IPS-18c (cell line): ENCODE measurements around the gene SP5.
"Not testable (repeated sequence)": the region's sequence is repeated elsewhere in the genome, so short reads cannot be mapped to it uniquely, and the experiment has no call there.

ENCODE experiments used
- H3K4me3 ChIP-seq: 2 replicates; pipeline ENCODE4 v1.7.0; 2013; ENCODE audit warnings: low read depth, mild to moderate bottlenecking, low read length, moderate library complexity; ENCODE audit not compliant: insufficient read depth
- H3K9me3 ChIP-seq: one replicate; pipeline ENCODE4 v1.6.1; 2013; ENCODE audit warnings: mild to moderate bottlenecking, low read length, moderate library complexity; ENCODE audit not compliant: control insufficient read depth, insufficient read depth

Gene SP5

DNA sequence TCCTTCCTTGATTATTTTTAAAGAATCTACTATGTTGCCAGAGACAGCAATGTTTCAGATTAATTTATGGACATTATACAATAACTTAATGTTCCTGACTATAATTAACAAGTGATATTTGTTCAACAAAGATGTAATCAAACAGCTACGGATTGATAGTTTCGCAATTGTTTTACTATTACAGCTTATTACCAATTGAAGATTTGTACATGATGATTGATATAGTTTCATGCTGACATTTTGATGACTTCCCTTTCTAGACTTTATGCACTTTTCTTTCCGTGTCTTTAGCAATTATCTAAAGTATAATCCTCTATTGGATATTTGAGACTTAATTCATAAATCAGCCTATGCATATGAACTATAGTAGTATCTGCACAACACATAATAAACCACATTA, 6.5 kb downstream of the SP5 start:
- Histone ChIP-seq H3K4me3 (no peak overlapping the region), H3K9me3 (no peaks in the 10 kb centered on the region)

DNA sequence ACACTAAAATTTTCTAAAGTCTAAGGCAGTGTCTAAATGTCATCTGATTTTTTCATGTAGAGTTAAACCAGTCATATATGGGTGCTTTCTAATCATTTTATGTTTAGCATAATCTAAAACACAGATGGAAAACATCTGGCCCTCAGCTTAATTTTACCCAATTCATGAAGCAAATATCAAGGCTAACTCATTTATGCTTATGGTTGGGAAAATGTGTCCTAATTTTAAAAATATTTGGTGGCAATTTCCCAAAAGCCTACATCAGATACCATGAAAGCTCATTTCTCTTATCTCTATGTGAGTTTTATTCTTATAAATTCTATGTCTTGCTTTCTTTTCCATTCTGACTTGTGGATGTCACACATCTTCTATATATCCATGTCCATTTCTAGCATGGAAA, 7.2 kb downstream of the SP5 start:
- H3K9me3 ChIP-seq, result no peaks in the 10 kb centered on the region
- no peak overlapping the region for H3K4me3 ChIP-seq

DNA sequence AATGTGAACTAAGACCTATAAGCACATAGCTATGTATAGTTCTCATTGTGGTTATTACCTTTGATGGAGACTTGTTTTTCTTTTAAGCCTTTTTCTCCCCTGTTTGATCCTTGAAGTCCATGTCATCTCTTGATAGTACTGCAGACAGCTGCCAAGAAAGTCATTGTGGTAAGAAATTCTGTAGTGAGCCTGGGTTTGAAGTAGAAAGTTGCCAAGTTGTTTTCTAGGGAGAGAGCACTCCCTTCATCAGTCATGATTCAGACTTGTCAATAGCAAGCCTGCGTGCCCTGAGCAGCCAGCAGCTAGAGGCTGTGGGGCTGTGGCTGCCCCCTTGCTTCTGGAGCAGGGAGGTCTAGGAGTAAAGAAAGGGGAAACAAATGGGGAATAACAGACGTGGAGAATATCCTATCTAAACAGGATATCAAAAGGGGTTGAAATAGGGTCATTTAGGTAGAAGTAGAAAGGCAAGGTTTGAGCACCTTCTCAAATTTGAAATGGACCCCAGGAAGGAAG, 8.4 kb downstream of the SP5 start:
- no peak overlapping the region for H3K4me3 ChIP-seq
- peaks cover 2% of the 10 kb centered on the region for H3K9me3 ChIP-seq

DNA sequence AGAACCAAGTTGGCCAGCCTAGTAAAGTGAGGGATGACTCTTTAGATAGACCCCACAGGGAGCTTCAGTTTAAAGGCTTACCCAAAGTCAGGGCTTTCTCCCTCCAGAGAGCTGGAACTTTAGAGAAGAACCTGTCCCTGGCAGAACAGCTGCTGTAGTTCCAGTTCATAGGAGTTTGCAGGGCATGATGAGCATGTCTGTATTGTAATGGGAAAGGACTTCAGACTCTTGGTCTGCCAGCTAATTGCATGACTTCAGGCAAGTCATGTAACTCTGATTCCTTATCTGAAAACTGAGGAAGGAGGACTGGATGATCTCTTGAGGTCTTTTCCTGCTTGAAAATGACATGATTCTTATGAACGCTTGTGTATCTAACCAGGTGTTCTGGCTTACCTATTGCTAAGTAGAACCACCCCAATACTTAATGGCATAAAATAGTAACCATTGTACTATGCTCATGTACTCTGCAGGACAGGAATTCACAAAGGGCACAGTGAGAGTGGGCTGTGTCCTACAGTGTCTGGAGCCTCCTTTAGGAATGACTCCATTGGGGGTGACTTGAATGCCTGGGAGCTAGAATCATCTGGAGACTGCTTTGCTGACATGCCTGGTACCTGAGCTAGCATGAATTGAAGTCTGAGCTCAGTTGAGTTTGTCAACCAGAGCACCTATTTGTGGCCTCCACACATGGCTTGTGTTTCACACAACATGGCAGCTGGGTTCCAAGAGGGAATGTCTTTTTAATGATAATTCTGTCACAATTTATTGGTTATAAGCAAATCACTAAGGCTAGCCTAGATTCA, 18.9 kb downstream of the SP5 start:
- H3K9me3 ChIP-seq, result no peaks in the 10 kb centered on the region
- H3K4me3 ChIP-seq, result no peak overlapping the region

DNA sequence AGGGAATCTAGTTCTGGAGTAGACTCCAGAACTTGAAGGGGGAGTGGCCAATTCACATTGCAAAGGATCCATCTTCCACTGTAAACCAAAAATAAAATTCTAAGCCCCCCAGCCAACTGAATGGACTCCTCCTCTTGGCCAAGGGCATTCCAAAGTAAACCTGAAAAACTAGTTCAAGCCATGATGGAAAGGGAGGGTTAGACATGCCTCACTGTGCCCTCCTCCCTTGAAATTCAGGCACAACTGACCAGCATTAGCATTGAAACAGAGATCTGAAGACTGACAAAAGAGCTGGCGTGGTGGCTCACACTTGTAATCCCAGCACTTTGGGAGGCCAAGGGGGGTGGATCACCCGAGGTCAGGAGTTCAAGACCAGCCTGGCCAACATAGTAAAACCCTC, 19.5 kb downstream of the SP5 start:
- H3K9me3 ChIP-seq, H3K4me3 ChIP-seq: not testable (repeated sequence)

DNA sequence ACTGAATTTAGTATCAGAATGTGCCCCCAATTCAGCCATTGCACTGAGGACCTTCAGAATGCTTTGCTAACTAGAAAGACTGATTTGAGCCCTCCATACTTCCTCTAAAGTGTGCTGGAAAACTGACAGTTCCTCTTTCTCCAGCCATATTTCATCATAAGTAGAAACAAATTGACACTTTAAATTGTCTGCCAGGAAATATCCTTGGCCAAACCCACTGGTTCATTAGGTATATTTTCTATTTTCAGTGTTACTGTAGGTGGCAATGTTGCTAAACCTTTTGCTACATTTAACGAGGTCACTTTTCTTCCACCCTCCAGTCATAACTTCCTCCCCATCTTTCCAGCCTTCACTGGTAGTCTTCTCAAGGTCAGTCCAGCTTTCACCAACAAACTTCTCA, 21.5 kb downstream of the SP5 start:
- H3K4me3 ChIP-seq, result no peak overlapping the region
- no peaks in the 10 kb centered on the region for H3K9me3 ChIP-seq

DNA sequence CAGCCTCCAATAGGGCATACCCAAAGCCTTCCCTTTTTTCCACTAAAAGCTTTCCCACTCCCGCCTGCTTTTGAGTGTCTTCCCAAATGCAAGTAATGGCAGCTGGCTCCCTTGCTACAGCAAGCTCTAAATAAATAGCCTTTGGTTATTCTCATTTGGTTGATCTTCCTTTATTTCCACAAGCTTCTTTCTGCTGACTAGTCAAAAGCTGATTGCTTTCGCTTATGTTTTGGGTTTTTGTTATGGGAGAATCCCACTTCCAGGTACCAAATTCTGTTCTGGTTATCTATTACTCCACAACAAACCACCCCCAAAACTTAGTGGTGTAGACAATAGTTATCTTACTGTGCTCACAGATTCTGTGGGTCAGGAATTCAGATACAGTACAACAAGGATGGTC, 22.3 kb downstream of the SP5 start:
- Histone ChIP-seq H3K4me3 (no peak overlapping the region), H3K9me3 (no peaks in the 10 kb centered on the region)

DNA sequence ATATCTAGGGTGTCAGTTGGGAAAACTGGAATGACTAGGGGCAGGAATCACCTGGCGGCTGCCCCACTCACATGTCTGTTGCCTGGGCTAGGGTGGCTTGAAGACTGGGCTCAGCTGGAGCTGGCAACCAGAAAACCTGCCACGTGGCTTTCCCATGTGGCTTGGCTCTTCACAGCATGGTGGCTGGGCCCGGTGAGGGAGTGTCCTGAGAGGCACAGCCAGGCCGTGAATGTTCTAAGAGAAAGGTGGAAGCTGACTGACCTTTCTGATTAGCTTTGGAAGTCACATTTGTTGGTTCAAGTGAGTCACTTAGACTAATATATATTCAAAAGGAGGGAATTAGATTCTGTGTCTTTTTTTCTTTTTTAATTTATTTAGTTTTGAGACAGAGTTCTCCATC, 22.7 kb downstream of the SP5 start:
- no peak overlapping the region for H3K4me3 ChIP-seq
- H3K9me3 ChIP-seq, result no peaks in the 10 kb centered on the region

DNA sequence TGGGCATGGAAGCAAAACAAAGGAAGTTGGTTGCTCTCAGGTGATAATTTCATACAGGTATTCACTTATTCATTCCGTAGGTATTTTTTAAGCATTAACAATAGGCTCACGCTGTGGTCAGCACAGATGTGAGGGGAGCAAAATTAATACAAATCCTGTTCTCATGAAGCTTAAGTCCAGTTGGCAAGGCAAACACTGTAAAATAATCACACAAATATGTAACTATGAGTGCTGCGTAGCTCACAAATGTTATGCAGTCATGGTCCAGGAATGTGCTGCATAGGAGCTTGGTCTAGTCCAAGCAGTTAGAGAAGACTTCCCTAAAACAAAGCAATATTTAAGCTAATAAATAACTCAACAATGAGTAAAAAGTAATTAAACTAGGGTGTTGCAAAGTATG, 23.9 kb downstream of the SP5 start:
- Histone ChIP-seq H3K9me3 (no peaks in the 10 kb centered on the region), H3K4me3 (no peak overlapping the region)

DNA sequence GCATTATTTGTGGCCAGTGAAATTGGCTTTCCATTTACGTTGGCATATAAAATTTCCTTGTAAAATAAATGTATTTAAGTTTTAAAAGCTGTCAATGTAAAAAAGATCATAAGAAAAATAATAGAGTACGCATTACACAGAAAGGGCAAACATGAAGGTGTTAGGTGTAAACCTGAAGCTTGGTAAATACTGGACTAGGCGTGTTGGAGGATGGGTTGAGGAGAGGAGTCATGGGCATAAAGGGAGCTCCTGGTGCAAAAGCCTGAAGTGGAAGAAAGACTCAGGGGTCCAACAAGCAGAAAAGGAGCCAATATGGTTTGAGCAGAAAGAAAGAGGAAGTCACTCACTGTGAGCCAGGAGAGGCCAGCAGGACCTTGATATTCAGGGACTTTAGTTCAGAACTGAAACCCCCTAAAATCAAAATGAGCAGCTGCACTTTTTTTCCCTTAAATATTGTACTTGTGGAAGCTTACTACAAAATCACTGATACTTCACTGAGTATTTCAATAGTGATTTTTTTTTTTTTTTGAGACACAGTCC, 24.4 kb downstream of the SP5 start:
- H3K9me3 ChIP-seq, result no peaks in the 10 kb centered on the region

DNA sequence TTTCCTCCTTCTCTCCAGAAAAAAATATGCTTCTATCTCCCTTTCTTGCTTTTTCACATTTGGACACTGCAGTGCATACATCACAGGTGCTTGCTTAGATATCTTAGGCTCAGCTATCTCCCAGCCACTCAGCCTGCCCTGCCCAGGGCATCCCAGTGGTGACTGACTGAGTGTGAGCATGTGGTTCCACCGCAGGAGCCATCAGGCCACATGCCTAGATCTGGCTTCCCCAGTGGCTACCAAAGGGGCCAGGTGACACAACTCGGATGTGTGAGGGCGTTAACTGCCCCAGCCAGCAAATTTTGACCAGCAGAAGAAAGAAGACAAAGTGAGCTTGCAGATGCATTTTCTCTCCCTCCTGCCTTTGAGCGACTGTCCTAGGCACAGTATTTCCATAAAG, 25.5 kb downstream of the SP5 start:
- no peak overlapping the region for H3K4me3 ChIP-seq
- H3K9me3 ChIP-seq, result no peaks in the 10 kb centered on the region

More for the DNA sequence above, 24.4 kb downstream of the SP5 start:
- H3K4me3 ChIP-seq, result no peak overlapping the region

DNA sequence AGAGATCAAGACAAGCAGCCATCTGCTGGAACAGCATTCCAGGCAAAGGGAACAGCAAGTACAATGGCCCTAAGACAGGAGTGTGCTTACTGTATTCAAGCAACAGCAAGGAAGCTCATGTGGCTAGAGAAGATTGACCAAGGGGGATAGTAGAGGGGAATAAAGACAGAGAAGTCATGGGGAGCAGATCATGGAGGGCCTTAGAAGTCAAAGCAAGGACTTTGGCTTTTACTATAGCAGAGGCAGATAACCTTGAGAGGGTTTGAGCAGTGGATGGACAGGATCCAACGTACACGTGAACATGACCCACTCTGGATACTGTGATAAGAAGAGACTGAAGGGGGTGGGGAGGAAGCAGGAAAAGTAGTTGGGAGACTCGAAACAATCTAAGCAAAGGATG, 26.9 kb downstream of the SP5 start:
- no peaks in the 10 kb centered on the region for H3K9me3 ChIP-seq
- no peak overlapping the region for H3K4me3 ChIP-seq

DNA sequence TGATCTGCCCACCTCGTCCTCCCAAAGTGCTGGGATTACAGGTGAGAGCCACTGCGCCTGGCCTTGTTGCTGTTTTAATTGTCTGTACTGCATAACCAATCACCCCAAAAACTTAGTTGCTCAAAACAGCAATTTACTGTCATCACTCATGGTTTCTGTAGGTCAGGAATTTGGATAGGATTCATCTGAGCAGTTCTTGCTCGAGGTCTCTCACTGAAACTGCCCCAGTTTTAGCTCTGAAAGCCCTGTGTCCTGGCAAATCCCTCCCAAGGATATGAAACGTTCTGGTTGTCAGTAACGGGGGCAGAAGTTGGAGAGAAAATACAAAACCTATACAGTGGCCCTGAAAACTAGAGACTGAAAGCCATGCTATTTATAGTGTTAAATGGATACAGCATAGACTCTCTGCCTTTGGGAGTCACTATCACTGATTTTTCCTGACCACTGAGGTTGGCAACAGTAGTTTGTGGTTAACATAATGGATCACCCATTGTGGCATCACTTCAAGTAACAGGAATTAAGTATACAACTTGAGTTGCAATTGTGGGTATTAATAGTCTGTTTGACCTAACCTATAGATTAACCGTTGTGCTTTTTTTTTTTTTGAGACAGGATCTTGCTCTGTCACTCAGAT, 27.9 kb downstream of the SP5 start:
- Histone ChIP-seq H3K4me3 (no peak overlapping the region), H3K9me3 (no peaks in the 10 kb centered on the region)

DNA sequence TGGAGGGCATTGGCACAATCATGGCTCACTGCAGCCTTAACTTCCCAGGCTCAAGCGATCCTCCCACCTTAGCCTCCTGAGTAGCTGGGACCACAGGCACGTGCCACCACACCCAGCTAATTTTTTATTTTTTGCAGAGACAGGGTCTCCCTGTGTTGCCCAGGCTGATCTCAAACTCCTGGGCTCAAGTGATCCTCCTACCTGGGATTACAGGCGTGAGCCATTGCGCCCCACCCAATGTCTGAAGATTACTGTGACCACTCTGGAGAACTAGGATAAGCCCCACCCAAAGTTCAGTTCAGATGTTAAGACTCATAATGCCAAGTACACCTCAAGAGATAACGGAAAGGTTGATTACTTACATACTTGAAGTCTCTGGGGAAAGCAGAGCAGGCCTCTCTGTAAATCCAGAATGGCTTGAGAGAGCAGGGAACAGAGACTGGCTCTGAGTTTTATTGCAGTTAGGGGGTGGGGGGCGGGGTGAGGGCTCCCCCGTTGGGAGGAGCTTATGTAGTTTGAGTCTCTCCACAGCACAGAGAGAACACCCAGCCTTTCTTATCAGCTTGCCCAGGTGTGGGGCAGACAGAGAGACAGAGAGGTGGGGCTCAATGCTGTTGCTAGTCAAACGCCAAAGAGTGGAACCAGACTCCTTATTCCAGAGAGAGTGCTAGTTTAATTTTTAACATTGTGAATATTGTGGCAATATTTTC, 28.5 kb downstream of the SP5 start:
- no peak overlapping the region for H3K4me3 ChIP-seq
- no peaks in the 10 kb centered on the region for H3K9me3 ChIP-seq

DNA sequence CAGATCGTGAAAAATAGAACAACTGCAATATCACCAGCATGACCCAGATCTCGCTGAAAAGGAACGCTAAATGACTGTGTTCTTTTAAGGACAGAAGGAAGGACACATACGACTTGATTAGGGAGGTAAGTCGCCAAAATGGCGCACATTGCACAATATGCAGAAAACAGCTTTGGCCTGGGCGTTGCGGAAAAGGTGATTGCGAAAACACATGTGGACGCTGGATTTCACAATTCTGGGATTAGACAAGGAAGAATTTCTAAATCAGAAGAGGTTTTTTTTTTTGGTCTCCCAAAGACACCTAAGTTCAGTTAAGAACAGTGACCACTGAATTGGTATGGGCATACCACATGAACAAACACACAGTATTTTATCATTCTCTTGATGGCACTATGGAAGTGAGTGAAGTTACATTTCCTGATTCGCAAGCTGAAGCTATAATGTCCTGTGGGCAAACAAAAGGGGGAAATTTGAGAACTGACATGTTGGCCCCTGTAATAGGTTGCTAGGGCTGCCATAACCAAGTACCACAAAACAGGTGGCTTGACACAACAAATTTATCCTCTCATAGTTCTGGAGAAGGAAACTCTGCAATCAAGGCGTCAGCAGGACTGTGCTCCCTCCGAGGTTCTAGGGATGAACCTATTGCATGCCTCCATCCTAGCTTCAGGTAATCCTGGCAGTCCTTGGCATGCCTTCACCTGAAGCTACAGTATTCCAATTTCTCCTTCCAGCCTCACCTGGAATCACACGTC, 29.3 kb downstream of the SP5 start:
- H3K9me3 ChIP-seq, result no peaks in the 10 kb centered on the region
- no peak overlapping the region for H3K4me3 ChIP-seq

DNA sequence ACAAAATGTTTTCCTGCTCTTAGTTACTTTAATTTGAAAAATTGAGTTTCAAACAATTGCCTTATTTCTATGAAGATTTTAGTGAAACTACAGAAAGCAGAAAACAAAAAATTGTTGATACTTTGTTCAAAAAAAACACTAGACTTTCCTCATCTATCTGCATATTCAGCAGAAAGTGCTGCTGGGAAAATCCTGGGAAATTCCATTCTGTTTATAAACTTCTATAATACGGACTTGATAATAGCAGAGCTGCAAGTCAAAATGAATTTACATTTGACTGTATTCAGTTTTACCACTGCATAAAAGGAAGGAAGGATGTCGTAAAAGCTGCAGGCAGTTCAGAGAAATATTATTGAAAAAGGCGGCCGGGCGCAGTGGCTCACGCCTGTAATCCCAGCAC, 30.2 kb downstream of the SP5 start:
- H3K4me3 ChIP-seq, result no peak overlapping the region
- no peaks in the 10 kb centered on the region for H3K9me3 ChIP-seq

DNA sequence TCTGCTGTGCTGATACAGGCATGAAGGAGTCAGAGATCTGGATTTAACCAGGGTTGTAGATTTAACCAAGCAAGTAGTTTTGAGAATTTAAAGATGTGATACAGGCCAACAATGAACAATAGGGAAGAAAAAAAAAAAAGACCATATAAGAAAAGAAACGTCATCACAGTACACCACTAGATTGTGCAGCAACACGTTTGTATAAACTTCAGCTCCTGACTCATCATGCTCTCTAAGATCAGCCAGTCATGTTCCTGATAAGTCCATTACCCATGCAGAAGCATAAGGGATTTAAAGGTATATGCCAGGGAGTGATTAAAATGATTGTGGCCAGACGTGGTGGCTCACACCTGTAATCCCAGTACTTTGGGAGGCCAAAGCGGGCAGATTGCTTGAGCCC, 32.8 kb downstream of the SP5 start:
- no peak overlapping the region for H3K4me3 ChIP-seq

More for the DNA sequence above, 32.8 kb downstream of the SP5 start:
- no peaks in the 10 kb centered on the region for H3K9me3 ChIP-seq
